HepG2 (cell line): ENCODE results near the gene SETD3. TPM values are rescaled to one million over a fixed set of nuclear protein-coding genes. Genes with fewer than 3 reads are reported as not detected.

ENCODE experiments used
- KAT8 ChIP-seq: IDR thresholded peaks from 2 replicates; pipeline ENCODE4 v1.6.1; 2016; ENCODE audit warnings: missing genetic modification reagents, missing compliant biosample characterization
- KMT2A ChIP-seq: sonication (generic); formaldehyde crosslinking; IDR thresholded peaks from 2 replicates; pipeline ENCODE4 v1.4.0; 2020; ENCODE audit warnings: missing genetic modification reagents
- MED1 ChIP-seq: sonication (generic); formaldehyde crosslinking; IDR thresholded peaks from 2 replicates; pipeline ENCODE4 v1.4.0; 2020; ENCODE audit warnings: missing genetic modification reagents
- MXD4 ChIP-seq: IDR thresholded peaks from 2 replicates; pipeline ENCODE4 v1.6.1; 2016; ENCODE audit warnings: mild to moderate bottlenecking, missing biosample characterization, missing genetic modification reagents
- PHF8 ChIP-seq: sonication (generic); formaldehyde crosslinking; IDR thresholded peaks from 2 replicates; pipeline ENCODE4 v1.5.0; 2020; ENCODE audit warnings: missing genetic modification reagents
- POLR2AphosphoS5 ChIP-seq: IDR thresholded peaks from 2 replicates; pipeline ENCODE4 v1.6.1; 2012; ENCODE audit warnings: low read depth, low read length
- SAP130 ChIP-seq: IDR thresholded peaks from 2 replicates; pipeline ENCODE4 v1.6.1; 2016; ENCODE audit warnings: low read depth
- ZNF354B ChIP-seq: sonication (generic); formaldehyde crosslinking; IDR thresholded peaks from 2 replicates; pipeline ENCODE4 v1.8.0; 2022; ENCODE audit warnings: mild to moderate bottlenecking, missing genetic modification reagents
- ZNF746 ChIP-seq: sonication (generic); formaldehyde crosslinking; IDR thresholded peaks from 2 replicates; pipeline ENCODE4 v1.8.0; 2022; ENCODE audit warnings: mild to moderate bottlenecking, missing genetic modification reagents
- ZNF850 ChIP-seq: sonication (generic); formaldehyde crosslinking; conservative IDR thresholded peaks from 2 replicates; pipeline ENCODE4 v1.9.0; 2021; ENCODE audit warnings: mild to moderate bottlenecking, missing genetic modification reagents
- ZSCAN25 ChIP-seq: sonication (generic); formaldehyde crosslinking; IDR thresholded peaks from 2 replicates; pipeline ENCODE4 v1.8.0; 2022; ENCODE audit warnings: mild to moderate bottlenecking, missing genetic modification reagents
- polyA plus RNA-seq, 8 experiments: library from polyadenylated mRNA; depleted of rRNA in 3 of 8; stranded (reverse) in 7 of 8; unstranded in 1 of 8; fragments of >200 nt; fragmentation: Illumina TruSeq in 4 of 8; extraction: Trizol in 4 of 8; gene quantifications; 2 replicates each; pipeline versions ENCODE4 v1.2.1 to v1.2.3, GENCODE V29; 2011 to 2016; ENCODE audit warnings: low read depth in 4 of 8, missing spikeins in 1 of 8, mixed read lengths in 1 of 8; ENCODE audit not compliant: insufficient read depth in 1 of 8
- total RNA-seq, 5 experiments: library from RNA; depleted of rRNA; stranded (reverse); fragments of >200 nt; fragmentation: Illumina TruSeq; extraction: Trizol; gene quantifications; 2 replicates each; pipeline ENCODE4 v1.2.3, GENCODE V29; 2016; ENCODE audit warnings: low read depth in 1 of 5
- TF ChIP-seq, protein P1 (sequence below): IDR thresholded peaks from 2 replicates; pipeline ENCODE4 v1.6.1; 2012; ENCODE audit warnings: low read length, improper control_type of control experiment
- TF ChIP-seq, protein P2 (sequence below): sonication (generic); formaldehyde crosslinking; IDR thresholded peaks from 2 replicates; pipeline ENCODE4 v1.8.0; 2022; ENCODE audit warnings: mild to moderate bottlenecking, missing genetic modification reagents; ENCODE audit not compliant: insufficient replicate concordance
- TF ChIP-seq, protein P3 (sequence below): sonication (generic); formaldehyde crosslinking; IDR thresholded peaks from 2 replicates; pipeline ENCODE4 v1.5.0; 2020; ENCODE audit warnings: mild to moderate bottlenecking, missing genetic modification reagents

The SETD3 gene
- total and polyA plus RNA-seq, 2 of the 13 experiments (the other 11 are each of a cell fraction or from before 2014, with no cell fraction given), result 30.3 to 67.1 TPM

DNA sequence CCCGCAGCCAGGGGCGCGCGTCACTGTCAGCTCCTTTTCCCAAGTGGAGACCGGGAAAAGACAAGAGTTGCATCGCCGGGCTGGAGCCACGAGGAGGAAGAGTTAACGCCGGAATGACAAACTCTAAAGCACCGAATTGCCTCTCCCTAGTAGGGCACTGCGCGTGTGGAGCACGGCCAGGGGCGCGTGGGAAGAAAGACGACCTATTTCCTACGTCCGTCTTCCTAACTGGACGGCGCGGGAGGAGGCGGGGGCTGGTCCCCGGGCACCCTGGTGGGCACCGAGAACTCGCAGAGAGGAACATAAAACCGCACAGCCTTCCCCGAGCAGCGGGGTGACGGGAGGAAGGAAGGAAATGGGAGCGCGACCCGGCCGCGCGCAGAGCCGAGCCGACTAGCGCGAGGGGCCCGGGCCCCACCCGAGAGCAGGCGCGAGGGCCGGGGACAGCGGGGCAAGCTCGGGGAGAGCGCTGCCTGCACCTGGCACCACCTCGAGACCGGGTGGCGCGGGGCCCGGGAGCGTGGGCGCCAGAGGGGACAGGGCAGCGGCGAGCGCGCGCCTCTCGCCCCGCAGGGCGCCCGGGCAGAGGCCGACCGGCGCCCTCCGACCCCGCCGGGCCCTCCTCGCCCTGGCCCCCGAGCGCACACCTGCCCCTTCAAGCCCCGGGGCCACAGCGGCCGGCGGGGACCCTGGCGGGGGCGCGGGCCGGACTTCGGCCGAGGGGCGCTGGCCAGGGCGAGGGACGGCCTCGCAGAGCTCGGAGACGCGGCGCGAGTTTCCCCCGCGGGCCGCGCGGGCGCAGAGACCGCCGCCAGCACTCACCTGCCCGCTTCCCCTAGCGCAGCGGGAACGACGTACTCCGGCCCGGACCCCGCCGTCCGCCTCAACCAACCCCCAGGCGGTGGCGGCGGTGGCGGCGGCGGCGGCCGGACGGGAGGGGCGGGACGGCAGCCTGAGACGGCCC, at the start of gene SETD3 (continued):
- TF ChIP-seq ZSCAN25 (CRISPR knock-in tag) (peak; percentile 44; the same call in 1 of the 2 replicates), MED1 (CRISPR knock-in tag) (no peak), PHF8 (CRISPR knock-in tag) (peak; percentile 30), SAP130 (CRISPR knock-in tag) (peak; percentile 61), POLR2AphosphoS5 (0 out of 2 replicates have a peak, but pooled peaks have one; percentile 24), KAT8 (CRISPR knock-in tag) (no peak), KMT2A (CRISPR knock-in tag) (peak; percentile 85), ZNF746 (CRISPR knock-in tag) (0 out of 2 replicates have a peak, but pooled peaks have one; percentile 12), ZNF850 (0 out of 2 replicates have a peak, but pooled peaks have one; percentile 5), MXD4 (CRISPR knock-in tag) (0 out of 2 replicates have a peak, but pooled peaks have one; percentile 26), ZNF354B (CRISPR knock-in tag) (no peak)
- TF ChIP-seq, protein P1, sequence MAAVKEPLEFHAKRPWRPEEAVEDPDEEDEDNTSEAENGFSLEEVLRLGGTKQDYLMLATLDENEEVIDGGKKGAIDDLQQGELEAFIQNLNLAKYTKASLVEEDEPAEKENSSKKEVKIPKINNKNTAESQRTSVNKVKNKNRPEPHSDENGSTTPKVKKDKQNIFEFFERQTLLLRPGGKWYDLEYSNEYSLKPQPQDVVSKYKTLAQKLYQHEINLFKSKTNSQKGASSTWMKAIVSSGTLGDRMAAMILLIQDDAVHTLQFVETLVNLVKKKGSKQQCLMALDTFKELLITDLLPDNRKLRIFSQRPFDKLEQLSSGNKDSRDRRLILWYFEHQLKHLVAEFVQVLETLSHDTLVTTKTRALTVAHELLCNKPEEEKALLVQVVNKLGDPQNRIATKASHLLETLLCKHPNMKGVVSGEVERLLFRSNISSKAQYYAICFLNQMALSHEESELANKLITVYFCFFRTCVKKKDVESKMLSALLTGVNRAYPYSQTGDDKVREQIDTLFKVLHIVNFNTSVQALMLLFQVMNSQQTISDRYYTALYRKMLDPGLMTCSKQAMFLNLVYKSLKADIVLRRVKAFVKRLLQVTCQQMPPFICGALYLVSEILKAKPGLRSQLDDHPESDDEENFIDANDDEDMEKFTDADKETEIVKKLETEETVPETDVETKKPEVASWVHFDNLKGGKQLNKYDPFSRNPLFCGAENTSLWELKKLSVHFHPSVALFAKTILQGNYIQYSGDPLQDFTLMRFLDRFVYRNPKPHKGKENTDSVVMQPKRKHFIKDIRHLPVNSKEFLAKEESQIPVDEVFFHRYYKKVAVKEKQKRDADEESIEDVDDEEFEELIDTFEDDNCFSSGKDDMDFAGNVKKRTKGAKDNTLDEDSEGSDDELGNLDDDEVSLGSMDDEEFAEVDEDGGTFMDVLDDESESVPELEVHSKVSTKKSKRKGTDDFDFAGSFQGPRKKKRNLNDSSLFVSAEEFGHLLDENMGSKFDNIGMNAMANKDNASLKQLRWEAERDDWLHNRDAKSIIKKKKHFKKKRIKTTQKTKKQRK, result no peak
- TF ChIP-seq, protein P2, sequence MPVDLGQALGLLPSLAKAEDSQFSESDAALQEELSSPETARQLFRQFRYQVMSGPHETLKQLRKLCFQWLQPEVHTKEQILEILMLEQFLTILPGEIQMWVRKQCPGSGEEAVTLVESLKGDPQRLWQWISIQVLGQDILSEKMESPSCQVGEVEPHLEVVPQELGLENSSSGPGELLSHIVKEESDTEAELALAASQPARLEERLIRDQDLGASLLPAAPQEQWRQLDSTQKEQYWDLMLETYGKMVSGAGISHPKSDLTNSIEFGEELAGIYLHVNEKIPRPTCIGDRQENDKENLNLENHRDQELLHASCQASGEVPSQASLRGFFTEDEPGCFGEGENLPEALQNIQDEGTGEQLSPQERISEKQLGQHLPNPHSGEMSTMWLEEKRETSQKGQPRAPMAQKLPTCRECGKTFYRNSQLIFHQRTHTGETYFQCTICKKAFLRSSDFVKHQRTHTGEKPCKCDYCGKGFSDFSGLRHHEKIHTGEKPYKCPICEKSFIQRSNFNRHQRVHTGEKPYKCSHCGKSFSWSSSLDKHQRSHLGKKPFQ (CRISPR knock-in tag), result no peak
- TF ChIP-seq, protein P3, sequence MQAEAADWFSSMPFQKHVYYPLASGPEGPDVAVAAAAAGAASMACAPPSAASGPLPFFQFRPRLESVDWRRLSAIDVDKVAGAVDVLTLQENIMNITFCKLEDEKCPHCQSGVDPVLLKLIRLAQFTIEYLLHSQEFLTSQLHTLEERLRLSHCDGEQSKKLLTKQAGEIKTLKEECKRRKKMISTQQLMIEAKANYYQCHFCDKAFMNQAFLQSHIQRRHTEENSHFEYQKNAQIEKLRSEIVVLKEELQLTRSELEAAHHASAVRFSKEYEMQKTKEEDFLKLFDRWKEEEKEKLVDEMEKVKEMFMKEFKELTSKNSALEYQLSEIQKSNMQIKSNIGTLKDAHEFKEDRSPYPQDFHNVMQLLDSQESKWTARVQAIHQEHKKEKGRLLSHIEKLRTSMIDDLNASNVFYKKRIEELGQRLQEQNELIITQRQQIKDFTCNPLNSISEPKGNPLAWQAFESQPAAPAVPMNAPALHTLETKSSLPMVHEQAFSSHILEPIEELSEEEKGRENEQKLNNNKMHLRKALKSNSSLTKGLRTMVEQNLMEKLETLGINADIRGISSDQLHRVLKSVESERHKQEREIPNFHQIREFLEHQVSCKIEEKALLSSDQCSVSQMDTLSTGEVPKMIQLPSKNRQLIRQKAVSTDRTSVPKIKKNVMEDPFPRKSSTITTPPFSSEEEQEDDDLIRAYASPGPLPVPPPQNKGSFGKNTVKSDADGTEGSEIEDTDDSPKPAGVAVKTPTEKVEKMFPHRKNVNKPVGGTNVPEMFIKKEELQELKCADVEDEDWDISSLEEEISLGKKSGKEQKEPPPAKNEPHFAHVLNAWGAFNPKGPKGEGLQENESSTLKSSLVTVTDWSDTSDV, result no peak
